Keratinocyte (primary cell): ENCODE results near the gene DDX54.

Experiments
- EZH2 ChIP-seq: IDR thresholded peaks from one replicate; pipeline ENCODE4 v1.6.1; 2012; ENCODE audit warnings: inconsistent platforms, mild to moderate bottlenecking, low read length, moderate library complexity
- TF ChIP-seq, protein P1 (sequence below), 3 experiments: IDR thresholded peaks in 1 of 3; conservative IDR thresholded peaks in 1 of 3; optimal IDR thresholded peaks in 1 of 3; 2 replicates in 2 of 3; 3 replicates in 1 of 3; pipeline versions ENCODE3 to v1.5.1; 2011; ENCODE audit warnings: low read length in 3 of 3, mild to moderate bottlenecking in 3 of 3, moderate library complexity in 2 of 3, control low read depth in 1 of 3, inconsistent platforms in 1 of 3; ENCODE audit not compliant: insufficient read depth in 2 of 3; ENCODE audit errors: extremely low read depth in 1 of 3

DNA sequence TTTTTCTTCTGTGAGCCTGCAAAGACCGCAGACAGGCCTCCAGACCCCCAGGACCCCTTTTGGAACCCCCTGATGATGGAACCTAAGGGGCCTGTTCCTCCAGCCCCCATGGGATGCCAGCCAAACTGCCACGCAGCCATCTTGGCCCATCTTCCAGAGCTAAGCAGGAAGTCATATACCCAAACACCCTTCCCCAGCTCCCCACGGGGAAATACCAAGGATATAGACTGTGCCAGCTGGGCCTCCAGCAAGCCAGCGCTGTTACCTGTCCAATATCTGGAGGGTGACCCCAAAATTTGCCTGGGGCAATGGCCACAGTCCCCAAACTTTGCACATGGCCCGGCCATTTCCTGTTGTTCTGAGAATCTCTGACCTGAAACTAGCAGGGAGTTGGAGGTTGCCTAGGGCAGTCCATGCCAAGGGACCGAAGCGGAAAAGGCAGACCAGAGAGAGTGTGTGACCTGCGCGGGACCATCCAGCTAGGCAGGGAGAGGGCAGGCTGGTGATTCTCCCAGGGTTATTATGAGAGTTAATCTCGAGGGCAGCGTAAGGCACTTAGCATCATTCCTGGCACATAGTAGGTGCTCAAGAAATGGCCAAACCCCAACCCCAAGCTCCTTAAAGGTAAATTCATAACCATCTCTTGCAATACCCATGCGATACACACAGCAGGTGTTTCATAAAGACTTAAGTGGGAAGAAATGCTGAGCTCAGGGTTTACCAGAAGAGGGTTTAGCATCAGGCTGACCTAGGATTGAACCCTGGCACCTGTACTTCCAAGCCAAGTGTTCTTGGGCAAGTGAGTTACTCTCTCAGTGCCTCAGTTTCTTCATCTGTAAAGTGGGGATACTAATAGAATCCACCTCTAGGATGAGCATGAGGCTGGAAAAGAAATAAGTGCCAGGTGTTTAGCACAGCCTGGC, 47.2 kb downstream of the DDX54 start:
- TF ChIP-seq, protein P1, sequence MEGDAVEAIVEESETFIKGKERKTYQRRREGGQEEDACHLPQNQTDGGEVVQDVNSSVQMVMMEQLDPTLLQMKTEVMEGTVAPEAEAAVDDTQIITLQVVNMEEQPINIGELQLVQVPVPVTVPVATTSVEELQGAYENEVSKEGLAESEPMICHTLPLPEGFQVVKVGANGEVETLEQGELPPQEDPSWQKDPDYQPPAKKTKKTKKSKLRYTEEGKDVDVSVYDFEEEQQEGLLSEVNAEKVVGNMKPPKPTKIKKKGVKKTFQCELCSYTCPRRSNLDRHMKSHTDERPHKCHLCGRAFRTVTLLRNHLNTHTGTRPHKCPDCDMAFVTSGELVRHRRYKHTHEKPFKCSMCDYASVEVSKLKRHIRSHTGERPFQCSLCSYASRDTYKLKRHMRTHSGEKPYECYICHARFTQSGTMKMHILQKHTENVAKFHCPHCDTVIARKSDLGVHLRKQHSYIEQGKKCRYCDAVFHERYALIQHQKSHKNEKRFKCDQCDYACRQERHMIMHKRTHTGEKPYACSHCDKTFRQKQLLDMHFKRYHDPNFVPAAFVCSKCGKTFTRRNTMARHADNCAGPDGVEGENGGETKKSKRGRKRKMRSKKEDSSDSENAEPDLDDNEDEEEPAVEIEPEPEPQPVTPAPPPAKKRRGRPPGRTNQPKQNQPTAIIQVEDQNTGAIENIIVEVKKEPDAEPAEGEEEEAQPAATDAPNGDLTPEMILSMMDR (optimal IDR thresholded peaks at IDR 0.05 in 1 of 3, IDR thresholded peaks at IDR 0.05 in 1 of 3, conservative IDR thresholded peaks at IDR 0.05 in 1 of 3; ENCODE audit: extremely low read depth in 1 of 3, insufficient read depth in 2 of 3, low read length in 3 of 3): no peak
- no peak for TF ChIP-seq EZH2
